Activated T-helper 17 cell treated with anti-CD3 and anti-CD28 coated beads, Interleukin-2, amount 50 U/mL, for 72 hours (primary cell): ENCODE results near the gene SULF2. TPM values are rescaled to one million over a fixed set of nuclear protein-coding genes. Genes with fewer than 3 reads are reported as not detected.

Source experiments
- ATAC-seq: fragments of 150-1000 bp; cut with Tn5 transposase; replicated peaks from 2 replicates; pipeline ENCODE4 v1.10.0; 2021; ENCODE audit warnings: mild to moderate bottlenecking, moderate library complexity
- H3K27ac Mint-ChIP-seq: one replicate; pipeline ENCODE4 v1.8.0; 2022; ENCODE audit warnings: mixed read lengths
- H3K27me3 Mint-ChIP-seq: one replicate; pipeline ENCODE4 v1.8.0; 2022; ENCODE audit warnings: mixed read lengths
- H3K36me3 Mint-ChIP-seq: one replicate; pipeline ENCODE4 v1.8.0; 2022; ENCODE audit warnings: low read depth, mild to moderate bottlenecking, mixed read lengths
- H3K4me1 Mint-ChIP-seq: one replicate; pipeline ENCODE4 v1.8.0; 2022; ENCODE audit warnings: mixed read lengths
- H3K4me3 Mint-ChIP-seq: one replicate; pipeline ENCODE4 v1.8.0; 2022; ENCODE audit warnings: mild to moderate bottlenecking, mixed read lengths
- H3K9me3 Mint-ChIP-seq: one replicate; pipeline ENCODE4 v1.8.0; 2022; ENCODE audit warnings: mixed read lengths
- total RNA-seq, 2 donors: library from RNA; stranded (reverse); gene quantifications; one replicate each; pipeline ENCODE4 v1.2.3, GENCODE V29; 2022

The SULF2 gene
- total RNA-seq, 2 donors from 2014 or later, result 1.6 to 2.2 TPM

- no peaks in the 10 kb centered on the region for H3K4me1 Mint-ChIP-seq
- H3K27ac Mint-ChIP-seq, result peak overlapping the region; percentile 59
- no peak overlapping the region for H3K4me3 Mint-ChIP-seq
- H3K36me3 Mint-ChIP-seq, result no peaks in the 10 kb centered on the region
- no peaks in the 10 kb centered on the region for H3K9me3 Mint-ChIP-seq
- peaks cover 23% of the 10 kb centered on the region for H3K27me3 Mint-ChIP-seq
- ATAC-seq, result no peak
These were observed 19.3 kb downstream of the SULF2 start for GRCh38 chr20:47765691-47766594.

- Mint-ChIP-seq H3K4me1 (no peaks in the 10 kb centered on the region), H3K27me3 (peaks cover 29% of the 10 kb centered on the region), H3K27ac (peak overlapping the region; percentile 59), H3K9me3 (no peaks in the 10 kb centered on the region), H3K4me3 (no peak overlapping the region), H3K36me3 (no peaks in the 10 kb centered on the region)
- ATAC-seq, result no peak
These were observed 20.0 kb downstream of the SULF2 start for GRCh38 chr20:47765271-47765670.

DNA sequence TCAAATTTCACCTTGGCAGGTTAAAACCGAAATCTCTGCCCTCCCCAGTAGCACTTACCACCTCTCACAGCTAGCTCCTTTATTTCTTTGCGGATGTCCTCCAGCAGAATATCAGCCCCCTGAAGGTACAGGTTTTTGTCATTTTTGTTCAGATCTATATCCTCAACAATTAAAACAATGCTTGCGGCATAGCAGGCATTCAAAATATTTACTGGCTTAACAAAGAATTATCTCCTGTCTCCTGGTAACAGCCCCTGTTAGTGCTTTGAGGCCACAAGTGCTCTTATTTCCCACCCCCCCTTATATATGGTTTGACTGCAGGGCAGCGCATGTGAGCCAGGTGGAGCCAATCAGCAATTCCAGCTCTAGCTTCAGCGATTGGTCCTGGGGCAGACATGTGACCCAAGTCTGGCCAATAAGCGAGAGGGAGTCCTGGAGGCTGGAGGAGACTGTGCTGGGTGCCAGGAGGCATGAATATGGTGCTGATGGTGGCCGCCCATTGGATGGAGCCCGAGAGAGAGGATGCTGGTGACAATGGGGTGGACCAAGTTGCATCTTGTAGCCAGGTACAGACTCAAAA is 21.0 kb downstream of the SULF2 start:
- Mint-ChIP-seq H3K36me3 (no peaks in the 10 kb centered on the region), H3K27me3 (peaks cover 34% of the 10 kb centered on the region), H3K9me3 (no peaks in the 10 kb centered on the region), H3K27ac (no peak overlapping the region), H3K4me3 (no peak overlapping the region), H3K4me1 (no peaks in the 10 kb centered on the region)
- peak; percentile 68 for ATAC-seq

GRCh38 chr20:47762699-47763268 is 22.5 kb downstream of the SULF2 start:
- H3K9me3 Mint-ChIP-seq, result no peaks in the 10 kb centered on the region
- peaks cover 37% of the 10 kb centered on the region for H3K27me3 Mint-ChIP-seq
- no peak for ATAC-seq

DNA sequence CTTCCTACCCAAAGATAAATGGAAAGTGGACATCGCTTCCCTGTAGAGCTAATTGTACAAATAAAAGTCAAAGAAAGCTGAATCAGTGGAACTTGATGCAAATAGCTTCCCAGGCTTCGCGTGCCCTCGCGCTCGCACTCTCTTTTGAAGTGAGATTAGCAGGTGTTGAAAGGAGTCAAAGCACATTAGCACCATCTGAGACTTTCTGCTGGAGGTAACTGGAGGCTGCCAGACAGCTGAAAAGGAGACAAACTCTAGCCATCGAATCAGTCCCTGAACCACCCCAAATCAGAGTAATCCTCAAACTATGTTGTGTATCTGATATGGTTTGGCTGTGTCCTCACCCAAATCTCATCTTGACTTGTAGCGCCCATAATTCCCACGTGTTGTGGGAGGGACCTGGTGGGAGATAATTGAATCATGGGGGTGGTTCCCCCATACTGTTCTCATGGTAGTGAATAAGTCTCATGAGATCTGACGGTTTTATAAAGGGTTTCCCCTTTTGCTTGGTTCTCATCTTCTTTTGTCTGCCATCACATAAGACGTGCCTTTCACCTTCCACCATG is 23.7 kb downstream of the SULF2 start:
- ATAC-seq, result no peak
- Mint-ChIP-seq H3K36me3 (no peaks in the 10 kb centered on the region), H3K27me3 (peaks cover 37% of the 10 kb centered on the region), H3K9me3 (no peaks in the 10 kb centered on the region), H3K4me3 (no peak overlapping the region), H3K4me1 (no peaks in the 10 kb centered on the region), H3K27ac (no peak overlapping the region)

More at GRCh38 chr20:47762699-47763268, 22.5 kb downstream of the SULF2 start:
- Mint-ChIP-seq H3K36me3 (no peaks in the 10 kb centered on the region), H3K27ac (no peak overlapping the region), H3K4me3 (no peak overlapping the region), H3K4me1 (no peaks in the 10 kb centered on the region)

GRCh38 chr20:47760686-47761481 is 24.4 kb downstream of the SULF2 start:
- Mint-ChIP-seq H3K4me1 (no peaks in the 10 kb centered on the region), H3K27ac (no peak overlapping the region), H3K36me3 (no peaks in the 10 kb centered on the region), H3K9me3 (no peaks in the 10 kb centered on the region), H3K27me3 (peaks cover 37% of the 10 kb centered on the region), H3K4me3 (no peak overlapping the region)
- no peak for ATAC-seq

GRCh38 chr20:47758517-47759450 is 26.5 kb downstream of the SULF2 start:
- H3K9me3 Mint-ChIP-seq, result no peaks in the 10 kb centered on the region
- ATAC-seq, result no peak
- H3K4me3 Mint-ChIP-seq, result no peak overlapping the region
- peaks cover 32% of the 10 kb centered on the region for H3K27me3 Mint-ChIP-seq
- H3K4me1 Mint-ChIP-seq, result no peaks in the 10 kb centered on the region
- H3K27ac Mint-ChIP-seq, result no peak overlapping the region
- H3K36me3 Mint-ChIP-seq, result no peaks in the 10 kb centered on the region

- Mint-ChIP-seq H3K36me3 (no peaks in the 10 kb centered on the region), H3K4me3 (no peak overlapping the region), H3K9me3 (no peaks in the 10 kb centered on the region), H3K27ac (no peak overlapping the region), H3K4me1 (no peaks in the 10 kb centered on the region), H3K27me3 (peaks cover 25% of the 10 kb centered on the region)
- no peak for ATAC-seq
These were observed 27.9 kb downstream of the SULF2 start for GRCh38 chr20:47757145-47758035.

DNA sequence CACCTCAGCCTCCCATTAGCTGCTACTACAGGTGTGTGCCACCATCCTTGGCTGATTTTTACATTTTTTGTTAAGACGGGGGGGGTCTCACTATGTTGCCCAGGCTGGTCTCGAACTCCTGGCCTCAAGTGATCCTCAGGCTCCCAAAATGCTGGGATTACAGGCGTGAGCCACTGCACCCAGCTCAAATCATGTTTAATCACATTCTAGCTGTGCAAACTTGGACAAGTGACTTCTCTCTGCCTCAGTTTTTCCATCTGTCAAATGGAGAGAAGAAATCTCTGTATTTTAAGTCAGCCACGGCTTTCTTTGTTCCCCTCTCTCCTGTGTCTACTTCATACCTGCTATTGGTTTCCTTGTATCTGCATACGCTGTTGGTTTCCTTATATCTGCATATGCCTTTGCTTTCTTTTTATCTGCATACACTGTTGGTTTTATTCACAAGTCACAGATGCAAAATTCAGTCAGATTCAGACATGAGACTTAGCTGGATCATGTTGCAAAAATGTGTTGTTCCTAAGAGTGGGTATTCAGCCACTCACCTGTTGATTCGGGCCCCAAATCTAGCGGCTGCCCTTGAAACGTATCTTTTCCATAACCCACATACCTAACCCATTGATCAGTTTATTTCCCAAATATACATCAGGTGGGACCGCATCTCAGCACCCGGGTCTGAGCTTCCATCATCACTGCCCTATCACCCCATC is 30.2 kb downstream of the SULF2 start:
- no peaks in the 10 kb centered on the region for H3K9me3 Mint-ChIP-seq
- ATAC-seq, result no peak
- no peaks in the 10 kb centered on the region for H3K4me1 Mint-ChIP-seq
- H3K4me3 Mint-ChIP-seq, result no peak overlapping the region
- H3K27ac Mint-ChIP-seq, result no peak overlapping the region
- no peaks in the 10 kb centered on the region for H3K36me3 Mint-ChIP-seq
- peaks cover 6% of the 10 kb centered on the region for H3K27me3 Mint-ChIP-seq

- no peaks in the 10 kb centered on the region for H3K9me3 Mint-ChIP-seq
- H3K27ac Mint-ChIP-seq, result no peak overlapping the region
- ATAC-seq, result no peak
- no peak overlapping the region for H3K4me3 Mint-ChIP-seq
- peaks cover 4% of the 10 kb centered on the region for H3K27me3 Mint-ChIP-seq
- H3K36me3 Mint-ChIP-seq, result no peaks in the 10 kb centered on the region
- H3K4me1 Mint-ChIP-seq, result no peaks in the 10 kb centered on the region
These were observed 30.9 kb downstream of the SULF2 start for GRCh38 chr20:47754388-47754715.

DNA sequence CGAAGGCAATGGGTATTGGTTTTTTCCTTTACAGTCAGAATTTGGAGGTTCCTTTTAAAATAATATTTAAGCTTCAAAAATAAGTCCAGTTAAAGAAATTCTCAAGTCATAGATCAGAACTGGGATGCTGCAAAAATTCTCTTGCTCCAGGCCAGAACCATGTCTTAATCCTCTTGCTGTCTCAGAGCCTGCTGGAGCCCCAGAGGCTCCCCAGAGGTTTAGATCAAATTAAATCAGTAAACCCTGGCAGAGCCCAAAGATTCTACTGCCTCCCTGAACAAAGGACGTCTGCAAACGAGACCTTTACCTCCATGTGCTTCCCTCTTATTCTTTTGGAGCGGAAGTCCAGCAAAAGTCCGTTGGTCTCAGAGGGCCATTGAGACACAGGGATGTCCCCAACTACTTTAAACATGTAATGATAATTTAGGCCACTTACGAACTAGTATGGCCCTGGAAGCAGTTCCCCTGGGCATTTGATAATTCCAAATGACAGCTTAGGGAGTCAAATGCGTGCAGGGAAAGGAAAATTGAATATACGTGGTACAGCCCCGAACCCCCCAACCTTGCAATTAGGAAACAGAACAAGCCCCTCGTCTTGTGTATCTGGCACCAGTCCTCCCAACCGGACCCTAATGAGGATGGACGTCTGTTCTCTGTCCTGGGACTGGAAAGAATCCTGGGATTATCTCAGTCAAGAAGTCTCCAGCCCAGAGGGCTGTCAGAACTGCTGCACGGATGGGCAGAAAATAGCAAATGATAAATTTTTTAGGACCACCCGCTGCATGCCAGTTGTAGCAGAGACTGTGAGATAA is 31.5 kb downstream of the SULF2 start:
- Mint-ChIP-seq H3K9me3 (no peaks in the 10 kb centered on the region), H3K27me3 (no peaks in the 10 kb centered on the region), H3K36me3 (no peaks in the 10 kb centered on the region), H3K27ac (no peak overlapping the region), H3K4me1 (peaks cover 2% of the 10 kb centered on the region), H3K4me3 (no peak overlapping the region)
- ATAC-seq, result no peak

- Mint-ChIP-seq H3K27ac (no peak overlapping the region), H3K27me3 (no peaks in the 10 kb centered on the region), H3K36me3 (no peaks in the 10 kb centered on the region), H3K4me1 (peaks cover 12% of the 10 kb centered on the region), H3K4me3 (no peak overlapping the region), H3K9me3 (no peaks in the 10 kb centered on the region)
- no peak for ATAC-seq
These were observed 33.8 kb downstream of the SULF2 start for GRCh38 chr20:47751449-47751848.
